ENCODE results near the gene GASK1A. TPM values are rescaled to one million over a fixed set of nuclear protein-coding genes. Genes with fewer than 3 reads are reported as not detected.

Gene GASK1A
- total and polyA plus RNA-seq, 2 experiments from 2014 or later, result 2.6 to 11.1 TPM

GRCh38 chr3:43035801-43036365, 56.8 kb downstream of the GASK1A start:
- Mint-ChIP-seq H3K36me3 (ENCODE audit: low read depth) (no peaks in the 10 kb centered on the region), H3K4me3 (no peak overlapping the region), H3K27ac (no peak overlapping the region), H3K9me3 (no peaks in the 10 kb centered on the region), H3K4me1 (no peaks in the 10 kb centered on the region), H3K27me3 (ENCODE audit: insufficient read depth, low read depth, poor library complexity) (no peaks in the 10 kb centered on the region)
- Histone ChIP-seq H3K4me1 (ENCODE audit: insufficient read depth) (no peaks in the 10 kb centered on the region), H3F3A (replicated peaks; ENCODE audit: low read depth) (no peaks in the 10 kb centered on the region), H2AFZ (no peak overlapping the region), H3K36me3 (ENCODE audit: insufficient read depth) (no peaks in the 10 kb centered on the region), H3K27me3 (ENCODE audit: insufficient read depth) (no peaks in the 10 kb centered on the region), H3K4me3 (no peak overlapping the region), H3K79me2 (replicated peaks; ENCODE audit: insufficient read depth) (no peaks in the 10 kb centered on the region), H3K27ac (ENCODE audit: low read depth) (no peak overlapping the region), H3K9me2 (ENCODE audit: insufficient read depth) (no peaks in the 10 kb centered on the region), H4K20me1 (replicated peaks; ENCODE audit: insufficient read depth) (no peaks in the 10 kb centered on the region), H3K4me2 (no peak overlapping the region)
- ATAC-seq (no peak), DNase-seq (ENCODE audit: low spot score) (no peak)
- TF ChIP-seq ZNF331 (CRISPR knock-in tag; IDR thresholded peaks at IDR 0.05; ENCODE audit: low read depth) (no peak), ETS1 (IDR thresholded peaks at IDR 0.05) (no peak), EZH2phosphoT487 (IDR thresholded peaks at IDR 0.05; ENCODE audit: unreplicated experiment) (no peak), CREB1 (CRISPR knock-in tag; IDR thresholded peaks at IDR 0.05; ENCODE audit: low read depth) (no peak), NANOG (IDR thresholded peaks at IDR 0.05; ENCODE audit: borderline replicate concordance) (no peak), STAT1 (IDR thresholded peaks at IDR 0.05; ENCODE audit: unreplicated experiment) (no peak), POLR2AphosphoS5 (IDR thresholded peaks at IDR 0.05; ENCODE audit: low read depth) (no peak), JUNB (IDR thresholded peaks at IDR 0.05; ENCODE audit: unreplicated experiment) (no peak), EZH2 (IDR thresholded peaks at IDR 0.05; ENCODE audit: low read depth, unreplicated experiment) (no peak), ZNF114 (CRISPR knock-in tag; IDR thresholded peaks at IDR 0.05) (no peak), REST (IDR thresholded peaks at IDR 0.05; ENCODE audit: unreplicated experiment) (no peak), ZNF462 (CRISPR knock-in tag; IDR thresholded peaks at IDR 0.05) (no peak)
- TF ChIP-seq, protein P1, sequence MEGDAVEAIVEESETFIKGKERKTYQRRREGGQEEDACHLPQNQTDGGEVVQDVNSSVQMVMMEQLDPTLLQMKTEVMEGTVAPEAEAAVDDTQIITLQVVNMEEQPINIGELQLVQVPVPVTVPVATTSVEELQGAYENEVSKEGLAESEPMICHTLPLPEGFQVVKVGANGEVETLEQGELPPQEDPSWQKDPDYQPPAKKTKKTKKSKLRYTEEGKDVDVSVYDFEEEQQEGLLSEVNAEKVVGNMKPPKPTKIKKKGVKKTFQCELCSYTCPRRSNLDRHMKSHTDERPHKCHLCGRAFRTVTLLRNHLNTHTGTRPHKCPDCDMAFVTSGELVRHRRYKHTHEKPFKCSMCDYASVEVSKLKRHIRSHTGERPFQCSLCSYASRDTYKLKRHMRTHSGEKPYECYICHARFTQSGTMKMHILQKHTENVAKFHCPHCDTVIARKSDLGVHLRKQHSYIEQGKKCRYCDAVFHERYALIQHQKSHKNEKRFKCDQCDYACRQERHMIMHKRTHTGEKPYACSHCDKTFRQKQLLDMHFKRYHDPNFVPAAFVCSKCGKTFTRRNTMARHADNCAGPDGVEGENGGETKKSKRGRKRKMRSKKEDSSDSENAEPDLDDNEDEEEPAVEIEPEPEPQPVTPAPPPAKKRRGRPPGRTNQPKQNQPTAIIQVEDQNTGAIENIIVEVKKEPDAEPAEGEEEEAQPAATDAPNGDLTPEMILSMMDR (conservative IDR thresholded peaks at IDR 0.05; ENCODE audit: low read depth in 2 of 2), result no peak

All from GM23338 (cell line).